ENCODE results near the gene LRFN2.

LRFN2 gene

DNA sequence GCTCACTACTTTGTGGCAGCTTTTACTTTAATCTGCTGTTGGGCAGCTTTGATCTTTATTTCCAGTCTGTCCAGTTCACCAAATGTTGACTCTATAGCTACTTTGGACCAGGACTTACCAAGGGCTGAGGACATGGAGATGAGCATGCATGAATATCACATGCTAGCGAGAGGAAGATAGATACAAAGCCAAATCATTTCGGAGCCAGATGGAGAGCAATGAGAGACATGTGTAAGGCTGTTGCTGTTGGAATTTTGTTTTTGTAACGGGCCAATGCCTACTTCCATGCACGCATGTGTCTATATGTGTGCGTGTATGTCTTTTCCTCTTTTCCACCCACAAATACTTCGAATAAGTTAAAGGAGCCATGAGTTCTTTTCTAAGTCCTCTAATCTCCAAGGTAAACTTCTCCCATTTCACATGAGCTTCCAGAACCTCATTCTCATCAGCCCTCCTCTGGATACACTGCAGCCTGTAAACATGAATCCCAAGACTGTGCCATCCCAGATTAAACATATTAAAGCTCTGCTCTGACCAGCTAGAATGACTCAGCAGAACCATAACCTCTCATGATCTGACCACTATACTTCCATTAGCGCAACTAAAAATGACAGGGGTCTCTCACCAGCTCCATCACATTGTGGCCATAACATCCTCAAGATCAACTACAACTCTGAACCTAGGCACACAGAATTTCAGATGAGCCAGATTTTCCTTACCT lies 160.7 kb downstream of the LRFN2 start:
- DNase-seq: no peak

DNA sequence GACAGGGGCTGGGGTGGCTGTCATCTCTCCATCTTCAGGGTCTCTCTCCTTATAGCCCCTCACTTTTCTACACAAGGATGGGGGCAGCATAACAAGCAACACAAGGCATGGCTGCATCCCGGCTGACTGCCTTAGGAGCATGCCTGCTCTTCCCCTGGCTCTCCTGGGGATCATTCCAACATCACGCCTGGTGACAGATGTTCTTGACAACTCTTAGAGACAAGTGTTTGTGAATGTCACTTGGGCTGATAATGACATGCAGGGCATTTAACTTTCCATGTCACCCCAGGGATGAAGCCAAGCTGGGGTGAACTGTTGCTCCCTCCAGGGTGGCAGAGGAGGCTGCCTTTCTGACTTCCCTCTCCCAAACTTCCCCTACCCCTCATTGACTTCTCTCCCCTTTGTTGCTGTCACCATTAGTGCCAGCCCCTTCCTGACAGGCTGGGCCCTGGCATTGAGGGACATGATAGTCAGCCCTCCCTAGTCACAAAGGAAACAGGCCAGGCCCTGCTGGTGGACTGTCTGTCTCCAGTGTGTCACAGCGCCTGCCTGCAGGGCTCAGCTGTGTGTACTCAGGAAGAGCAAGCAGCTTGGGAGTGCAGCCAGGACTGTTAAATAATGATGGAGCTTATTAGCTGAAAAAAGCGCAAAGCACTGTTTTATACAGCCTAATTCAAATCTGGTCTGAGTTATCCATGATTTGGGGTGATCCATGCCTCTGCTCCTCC lies 161.8 kb downstream of the LRFN2 start:
- DNase-seq: no peak

DNA sequence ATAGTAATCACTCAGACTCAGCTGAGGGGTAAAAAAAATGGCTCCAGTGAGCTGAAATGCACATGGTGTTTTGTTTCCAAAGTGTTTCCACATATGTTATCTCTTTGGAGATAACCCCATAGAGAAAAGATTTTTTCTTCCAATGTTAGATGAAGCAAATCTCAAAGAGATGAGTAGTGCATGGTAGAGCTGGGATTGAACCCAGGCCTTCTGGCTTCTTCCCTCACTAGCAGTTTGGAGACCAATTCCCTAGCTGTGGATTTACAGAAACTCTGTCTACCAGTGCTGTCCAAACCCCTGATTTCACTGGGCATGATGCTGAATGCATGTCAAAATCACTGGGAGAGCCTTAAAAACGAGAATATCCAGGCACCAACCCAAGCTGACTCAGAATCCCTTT lies 165.1 kb downstream of the LRFN2 start:
- DNase-seq: no peak

DNA sequence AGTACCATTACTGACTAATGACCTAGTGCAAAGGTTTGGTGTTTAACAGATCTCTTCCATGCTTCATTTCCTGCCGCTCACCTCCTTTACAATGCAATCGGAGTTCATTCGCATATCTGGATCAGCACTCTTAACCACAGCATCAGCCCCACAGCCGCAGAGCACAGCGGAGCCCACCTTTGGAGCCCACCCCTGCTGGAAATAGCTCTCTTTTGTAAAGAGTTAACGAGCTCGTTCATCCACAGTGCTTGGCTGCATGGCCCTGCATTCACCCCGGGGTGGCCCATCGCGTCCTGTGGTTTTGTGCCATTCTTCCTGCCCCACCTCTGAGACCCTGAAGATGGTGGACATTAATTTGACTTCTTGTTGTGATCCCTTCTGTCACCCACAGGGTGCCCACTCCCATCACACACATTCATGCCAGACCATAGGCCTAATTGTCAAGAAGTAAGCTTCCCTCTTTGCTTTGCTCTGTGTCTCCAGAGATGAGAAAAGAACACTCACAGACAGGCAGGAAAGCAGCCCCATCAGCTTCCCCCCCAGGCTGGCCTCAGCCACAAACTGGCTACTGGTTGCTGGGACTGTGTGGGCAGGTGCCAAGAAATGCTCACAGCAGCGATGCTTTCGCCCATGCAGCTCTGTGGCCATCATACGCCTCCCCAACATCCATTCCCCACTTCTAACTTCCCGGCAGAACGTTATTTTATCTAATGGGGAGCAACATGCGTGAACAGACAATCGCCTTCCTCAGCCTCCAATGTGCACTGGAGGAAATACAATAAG lies 167.0 kb downstream of the LRFN2 start:
- no peak for DNase-seq

DNA sequence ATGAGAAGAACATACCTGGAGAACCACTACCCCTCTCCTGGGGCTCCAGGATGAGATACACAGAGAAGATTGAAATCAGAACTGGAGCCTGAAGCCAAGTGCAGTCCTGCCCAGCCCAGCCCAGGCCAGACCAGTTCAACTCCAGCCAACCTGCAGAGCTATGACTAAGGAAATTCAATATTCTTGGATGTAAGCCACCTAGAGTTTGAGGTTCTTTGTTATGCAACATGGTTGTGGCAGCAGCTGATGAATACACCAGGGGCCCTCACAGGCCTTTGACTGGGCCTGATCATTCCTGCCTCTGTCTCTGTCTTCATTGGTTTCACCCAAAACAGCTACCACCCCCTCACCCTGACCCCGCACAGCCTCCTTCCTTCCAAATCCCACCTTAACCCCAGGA lies 167.8 kb downstream of the LRFN2 start:
- no peak for DNase-seq

DNA sequence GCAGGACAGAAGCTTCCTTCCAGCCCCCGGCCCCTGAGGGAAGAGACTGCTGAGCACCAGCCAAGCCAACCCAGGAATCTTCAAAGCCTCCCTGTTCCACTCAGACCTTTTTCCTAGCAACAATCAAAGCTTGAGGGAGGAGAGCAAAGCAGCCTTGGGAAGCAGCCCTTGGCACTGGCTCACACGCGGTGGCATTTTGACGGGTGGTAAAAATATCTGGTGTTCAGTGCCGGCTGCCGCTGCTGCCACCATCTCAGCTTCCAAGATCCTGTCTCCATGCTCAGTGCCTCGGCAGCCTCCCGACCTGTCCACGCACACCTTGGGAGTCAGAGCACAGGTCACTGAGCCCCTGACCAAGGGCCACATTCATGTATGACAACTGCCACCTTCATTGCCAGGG lies 170.1 kb downstream of the LRFN2 start:
- DNase-seq: no peak

DNA sequence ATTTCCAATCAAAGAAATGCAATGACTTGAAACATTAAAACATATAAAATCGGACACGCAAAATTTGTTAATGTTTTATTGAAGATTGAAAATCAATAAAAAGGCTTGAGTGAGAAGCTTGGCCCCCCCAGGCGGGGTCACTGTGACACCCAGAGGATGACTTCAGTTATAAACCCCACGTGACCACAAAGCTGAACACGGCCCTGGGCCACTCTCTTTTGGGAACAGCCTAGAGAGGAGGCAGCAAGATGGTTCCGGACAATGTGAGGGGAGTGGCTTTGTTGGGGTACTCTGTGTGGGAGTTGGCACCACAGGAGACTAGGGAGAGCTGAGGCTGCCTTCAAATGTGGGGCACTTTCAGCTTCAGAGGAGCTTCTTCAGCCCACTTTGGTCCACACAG lies 172.5 kb downstream of the LRFN2 start:
- no peak for DNase-seq

DNA sequence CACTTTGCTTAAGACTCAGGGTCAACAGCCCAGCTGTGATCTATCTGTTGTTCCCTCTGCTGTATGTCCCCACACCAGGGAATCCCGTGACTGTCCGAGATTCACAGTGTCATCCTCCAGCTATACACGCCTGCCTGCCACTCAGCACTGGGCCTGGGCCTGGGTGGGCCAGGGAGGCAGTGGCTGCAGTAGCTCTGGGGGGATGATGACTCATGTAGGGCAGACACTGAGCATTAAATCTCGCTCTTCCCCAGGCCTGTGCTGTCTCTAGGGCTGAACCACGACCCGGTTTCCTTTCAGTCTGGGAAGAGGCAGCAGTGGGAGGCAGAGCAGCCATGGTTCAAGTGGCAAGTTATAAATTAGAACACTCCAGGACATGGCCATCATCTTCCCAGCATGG lies 173.9 kb downstream of the LRFN2 start:
- no peak for DNase-seq

DNA sequence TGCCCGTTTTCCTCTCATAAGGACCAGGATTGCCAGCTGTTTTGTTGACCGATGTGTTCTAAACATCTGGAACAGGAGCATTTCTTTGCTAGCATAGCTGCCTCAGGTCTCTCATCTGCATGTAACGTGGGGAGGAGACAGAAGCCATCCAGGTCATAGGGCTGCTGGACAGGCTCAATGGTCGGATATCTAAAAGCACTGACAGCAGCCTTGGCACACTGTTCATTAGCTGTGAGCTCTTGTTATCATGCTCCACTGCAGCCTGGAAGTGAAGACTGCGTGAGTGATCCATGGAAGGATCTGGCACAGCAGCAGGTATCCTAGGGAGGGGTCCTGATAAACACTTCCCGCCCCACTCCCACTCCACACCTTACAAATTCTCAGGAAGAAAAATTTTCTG lies 175.3 kb downstream of the LRFN2 start:
- DNase-seq: no peak

DNA sequence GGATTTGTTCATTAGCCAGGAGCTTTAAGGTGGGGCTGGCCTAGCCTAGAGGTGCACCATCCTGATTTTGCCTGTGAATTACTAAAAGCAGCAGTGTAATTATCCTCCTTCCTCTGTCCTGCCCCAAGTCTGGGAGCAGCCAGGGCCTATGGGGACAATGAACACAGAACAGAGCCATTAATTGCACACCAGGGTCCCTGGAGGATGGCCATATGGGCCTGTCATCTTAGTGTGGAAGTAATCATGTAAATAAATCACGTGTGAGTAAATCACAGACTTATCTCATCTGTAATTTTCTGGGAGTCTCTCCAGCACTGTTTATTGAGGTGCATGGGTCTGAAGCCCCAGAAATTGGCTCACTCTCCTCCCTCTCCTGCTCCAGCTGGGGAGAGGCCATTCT lies 176.3 kb downstream of the LRFN2 start:
- no peak for DNase-seq

DNA sequence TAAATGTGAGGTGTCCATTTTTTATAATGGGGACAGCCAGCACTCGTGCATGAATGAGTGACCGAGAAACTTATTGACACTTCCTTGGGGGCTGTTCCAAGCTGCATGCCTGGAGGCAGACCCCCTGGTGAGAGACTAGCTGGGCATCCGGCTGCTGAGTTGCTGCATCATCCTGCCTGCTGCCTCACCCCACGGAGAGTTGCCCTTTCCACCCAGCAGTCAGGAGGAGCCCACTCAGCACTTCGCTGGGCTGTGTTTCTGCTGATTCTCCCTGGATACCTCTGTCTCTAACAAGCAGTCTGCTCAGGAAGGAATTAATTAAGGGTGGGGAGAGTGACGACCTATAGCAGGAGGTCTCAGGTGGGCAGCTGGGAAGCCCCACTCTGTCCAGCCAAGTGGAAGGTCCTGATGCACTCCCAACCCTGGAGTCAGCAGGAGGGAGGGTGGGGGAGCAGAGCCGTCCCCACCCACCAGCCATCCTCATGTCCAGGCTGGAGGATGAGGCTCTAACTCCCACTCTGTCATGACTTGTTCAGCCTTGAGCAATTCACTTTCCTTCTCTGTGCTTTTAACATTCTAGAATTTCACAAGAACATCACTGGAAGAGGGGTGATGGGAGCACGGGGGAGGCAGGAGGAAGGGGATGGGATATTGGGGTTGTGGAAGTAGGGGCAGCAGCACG lies 177.3 kb downstream of the LRFN2 start:
- DNase-seq: no peak

DNA sequence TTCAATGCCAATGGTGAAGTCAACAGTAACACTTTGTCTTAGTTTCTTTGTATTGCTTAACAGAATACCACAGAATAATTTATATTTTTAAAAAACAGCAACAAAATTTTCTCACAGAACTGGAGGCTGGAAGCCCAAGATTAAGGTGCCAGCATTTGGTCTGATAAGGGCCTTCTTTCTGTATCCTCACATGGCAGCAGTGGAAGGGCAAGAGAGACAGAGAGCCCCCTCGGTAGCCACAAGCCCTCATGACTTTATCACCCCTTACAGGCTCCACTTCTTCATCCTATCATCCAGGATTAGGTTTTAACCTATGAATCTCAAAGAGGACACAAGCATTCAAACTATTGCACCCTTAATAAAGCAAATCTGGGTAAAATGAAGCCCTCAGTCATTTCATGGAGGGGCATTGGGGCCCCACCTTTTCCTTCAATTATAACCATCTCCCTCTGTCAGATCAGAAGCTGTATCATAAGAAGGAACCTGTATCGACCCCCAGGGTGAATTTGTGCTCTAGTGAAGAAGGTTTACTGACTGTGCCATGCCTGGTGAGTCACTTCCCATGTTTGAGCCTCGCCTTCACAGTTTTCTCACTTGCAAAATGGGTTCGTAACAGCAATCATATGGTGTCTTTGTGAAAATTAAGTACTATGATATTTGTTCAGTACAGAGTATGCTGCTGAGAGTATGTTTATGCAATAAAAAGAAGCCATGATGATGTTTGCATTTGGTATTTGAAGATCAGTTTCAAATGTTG lies 178.2 kb downstream of the LRFN2 start:
- DNase-seq: no peak

DNA sequence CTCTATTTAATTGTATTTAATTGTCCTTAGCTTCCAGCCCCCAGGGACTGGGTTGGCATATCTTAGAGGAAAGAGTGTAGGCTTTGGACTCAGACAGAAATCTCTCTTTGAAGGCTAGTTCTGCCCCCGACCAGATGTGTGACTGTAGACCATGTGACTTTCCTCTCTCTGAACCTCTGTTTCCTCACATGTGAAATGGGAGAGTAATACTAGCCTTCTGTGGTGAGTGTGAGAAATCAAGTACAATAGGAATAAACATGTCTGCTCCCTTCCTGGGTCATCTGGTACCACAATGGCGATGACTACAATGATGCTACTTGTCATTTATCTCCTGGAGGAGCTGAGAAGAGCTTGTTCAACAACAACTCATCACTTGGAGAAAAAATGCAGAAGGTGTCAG lies 179.9 kb downstream of the LRFN2 start:
- no peak for DNase-seq

DNA sequence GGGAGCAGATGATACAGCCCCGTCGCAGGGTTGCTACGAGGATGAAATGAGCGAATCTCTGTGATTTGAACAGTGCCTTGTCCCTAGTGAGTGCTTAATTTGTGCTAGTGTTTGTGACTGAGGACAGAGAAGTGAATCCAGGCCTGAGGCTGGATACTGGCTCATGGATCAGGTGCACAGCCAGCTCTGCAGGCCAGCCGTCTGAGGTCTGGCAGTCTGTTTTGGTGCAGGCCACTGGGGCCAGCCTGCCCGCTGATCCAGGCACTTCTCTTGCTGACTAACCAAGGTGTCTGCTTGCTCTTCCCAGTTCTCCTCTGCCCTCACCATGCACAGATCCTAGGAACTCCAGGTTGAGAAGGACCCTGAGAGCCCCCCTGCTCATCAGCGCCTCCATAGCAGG lies 181.0 kb downstream of the LRFN2 start:
- no peak for DNase-seq

DNA sequence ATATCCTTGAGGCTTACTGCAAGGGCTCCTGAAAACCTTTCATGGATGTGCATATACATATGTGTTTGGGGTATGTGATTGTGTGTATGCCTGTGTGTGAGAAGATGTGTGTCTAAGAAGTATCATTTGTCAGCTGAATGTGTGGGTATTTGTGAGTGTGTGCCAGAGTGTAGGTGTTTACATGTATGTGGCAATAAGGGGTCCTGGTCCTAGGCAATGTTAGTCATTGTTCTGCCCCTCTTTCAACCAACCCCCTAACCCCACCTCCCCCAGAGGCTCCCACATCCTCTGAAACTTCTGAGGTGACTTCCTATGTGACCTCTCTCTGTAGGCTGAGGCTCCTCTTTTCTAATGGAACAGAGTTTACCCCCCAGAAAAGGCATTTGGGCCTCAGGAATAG lies 186.4 kb downstream of the LRFN2 start:
- no peak for DNase-seq

DNA sequence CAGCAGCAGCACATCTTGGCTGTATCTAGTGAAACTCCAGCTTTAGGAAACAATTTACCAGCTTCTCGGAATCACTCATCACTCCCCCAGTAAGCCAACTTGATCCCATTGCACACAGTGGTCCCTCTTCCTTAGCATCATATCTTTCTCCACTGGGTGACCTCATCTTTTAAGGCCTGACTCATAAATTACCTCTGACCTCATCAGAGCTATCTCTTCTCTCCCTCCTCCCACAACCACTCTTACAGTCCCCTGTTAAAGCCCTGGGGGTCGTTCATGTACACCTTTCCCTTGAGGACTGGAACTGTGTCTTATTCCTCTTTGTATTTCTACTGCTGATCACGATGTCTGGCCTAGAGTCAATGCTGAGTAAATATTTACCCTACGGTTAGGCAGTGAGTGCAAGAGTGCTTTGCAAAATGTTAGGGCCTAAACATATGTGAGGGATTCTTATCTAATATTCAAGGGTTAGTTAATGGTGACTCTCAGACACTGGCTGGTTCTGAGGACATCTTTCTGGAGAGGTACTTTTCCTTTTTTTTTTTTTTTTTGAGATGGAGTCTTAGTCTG lies 187.2 kb downstream of the LRFN2 start:
- no peak for DNase-seq

DNA sequence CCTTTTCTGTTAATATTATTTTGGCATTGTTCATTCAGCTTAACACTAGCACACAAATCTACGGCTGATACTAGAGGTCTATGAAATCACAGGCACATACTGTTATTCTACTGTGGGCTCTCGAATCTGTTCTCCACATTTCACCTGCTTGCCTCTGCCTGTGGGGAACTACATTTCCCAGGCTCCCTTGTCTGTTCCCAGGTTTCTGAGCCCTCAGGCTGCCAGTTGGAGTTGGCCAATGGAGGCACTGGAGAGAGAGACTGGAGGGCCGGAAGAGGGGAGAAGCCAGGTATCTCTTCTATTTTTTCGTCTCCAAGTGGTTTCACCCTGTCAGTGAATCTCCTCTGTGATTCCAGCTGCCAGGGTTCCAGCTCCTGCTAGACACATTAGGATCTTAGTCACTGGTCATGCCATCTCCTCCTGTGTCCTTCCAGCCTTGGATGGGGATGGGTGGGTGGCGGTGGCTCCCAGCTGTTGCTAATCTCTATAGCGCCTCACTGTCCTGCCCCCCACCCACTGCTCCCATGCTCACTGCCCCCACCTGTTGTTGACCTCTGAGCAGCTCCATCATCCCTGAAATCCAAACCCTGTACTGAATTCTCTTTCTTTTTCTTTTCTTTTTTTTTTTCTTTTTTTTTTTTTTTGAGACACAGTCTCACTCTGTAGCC lies 188.2 kb downstream of the LRFN2 start:
- no peak for DNase-seq

DNA sequence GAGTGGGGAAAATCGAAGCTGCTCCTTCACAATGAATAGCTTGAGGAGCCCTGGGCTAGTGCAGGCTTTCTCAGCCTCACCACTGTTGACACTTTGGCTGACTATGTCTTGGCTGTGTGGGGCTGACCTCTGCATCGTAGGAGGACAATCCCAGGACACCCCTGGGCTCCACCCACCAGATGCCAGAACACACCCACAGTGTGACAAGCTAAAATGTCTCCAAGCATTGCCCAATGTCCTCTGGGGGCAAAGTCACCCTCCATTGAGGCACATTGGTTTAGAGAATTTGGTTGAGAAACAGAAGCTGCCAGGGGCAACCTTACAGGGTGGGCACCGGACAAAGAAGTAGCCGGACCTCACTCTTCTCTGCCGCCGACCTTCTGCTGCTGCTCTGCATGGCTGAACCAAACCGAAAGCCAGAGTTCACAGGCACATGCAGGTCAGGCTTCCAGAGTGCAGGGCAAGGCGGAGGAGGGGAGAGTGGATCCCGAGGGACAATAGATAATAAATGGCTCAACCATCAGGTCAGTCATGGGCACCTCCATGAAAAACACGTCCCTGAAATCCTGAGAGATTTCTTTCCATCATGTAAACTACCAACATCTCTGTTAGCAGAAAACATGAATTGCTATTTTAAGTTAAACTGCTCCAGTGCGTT lies 189.0 kb downstream of the LRFN2 start:
- DNase-seq: no peak

DNA sequence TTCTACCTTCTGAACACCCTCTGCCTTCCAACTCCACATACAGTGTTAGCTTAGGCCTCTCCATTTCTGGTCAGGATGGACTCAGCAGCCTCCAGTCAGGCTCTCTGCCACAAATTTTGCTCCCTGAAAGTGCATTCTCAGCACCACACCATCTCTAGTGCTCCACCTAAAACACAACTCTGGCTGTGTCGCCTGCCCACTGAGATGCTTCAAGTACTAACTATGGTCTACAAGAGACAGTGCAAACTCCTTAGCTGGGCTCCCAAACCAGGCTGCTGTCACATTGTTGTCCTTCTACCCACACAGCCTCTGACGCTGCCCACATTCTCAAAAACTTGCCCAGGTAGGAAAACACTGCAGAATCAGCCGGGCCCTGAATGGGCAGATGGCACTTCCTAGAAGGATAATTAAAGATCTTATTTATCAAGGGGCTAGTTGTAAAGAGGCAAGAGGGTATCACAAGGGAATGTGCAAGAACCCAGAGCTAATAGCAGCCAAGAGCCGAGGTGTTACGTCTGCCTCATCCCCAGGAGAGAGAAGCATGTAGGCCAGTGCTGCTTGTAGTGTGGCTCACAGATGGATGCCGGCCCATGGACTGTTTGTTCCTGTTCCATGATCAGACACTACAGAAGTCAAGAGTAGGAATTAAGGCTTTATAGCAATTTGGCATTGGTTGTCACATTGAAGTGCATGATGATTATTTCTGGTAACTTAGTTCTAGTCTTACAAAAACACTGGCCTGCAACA lies 189.7 kb downstream of the LRFN2 start:
- no peak for DNase-seq

DNA sequence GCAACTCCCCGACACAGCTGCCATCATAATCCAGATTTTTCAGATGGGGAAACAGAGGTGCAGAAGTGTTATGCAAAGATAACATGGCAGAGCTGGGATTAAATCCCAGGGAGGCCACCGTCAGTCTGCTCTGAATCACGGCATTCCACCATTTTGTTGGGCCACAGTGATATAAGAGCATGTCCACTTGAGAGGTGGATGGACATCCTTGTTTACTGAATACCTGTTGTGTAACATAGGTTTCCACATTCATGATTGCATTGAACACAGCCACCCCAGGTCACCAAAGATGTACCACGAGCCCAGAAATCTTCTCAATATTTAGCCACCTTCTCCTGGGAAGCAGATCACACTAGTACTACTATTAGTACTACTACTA lies 191.5 kb downstream of the LRFN2 start:
- DNase-seq: no peak
